A549 (cell line): ENCODE data around the gene POLR2L. TPM values are rescaled to one million over a fixed set of nuclear protein-coding genes. Genes with fewer than 3 reads are reported as not detected.
A peak's percentile ranks its signal among the peaks of the same experiment; 100 is the strongest.

Source experiments
- ATAC-seq, 2 experiments: fragments of 200-7000 bp in 1 of 2; fragments of >200 bp in 1 of 2; cut with Nextera tagmentation in 1 of 2; cut with Tn5 transposase in 1 of 2; 3 replicates each; pipeline versions ENCODE4 v1.8.0 to v1.9.1; 2018 to 2020; ENCODE audit warnings: mild to moderate bottlenecking in 1 of 2, moderate library complexity in 1 of 2
- CTCF ChIA-PET: fragments of 300-600 bp; sonication (Branson Sonifier 250); formaldehyde crosslinking; extraction: SDS; loops from one replicate; lab custom pipeline; 2021; ENCODE audit warnings: antibody characterized with exemption, inconsistent platforms; lab: Yijun Ruan, JAX
- POLR2A ChIA-PET: fragments of 350-600 bp; formaldehyde crosslinking; extraction: SDS; loops from one replicate; lab custom pipeline; 2021; ENCODE audit warnings: antibody characterized with exemption, inconsistent platforms; lab: Yijun Ruan, JAX
- DNase-seq, 2 experiments: peaks; one replicate each; pipeline versions ENCODE4 v3.0.0 to v3.0.0-alpha.2; 2011 to 2016; ENCODE audit warnings: low read depth in 1 of 2, low spot score in 1 of 2
- FAIRE-seq: peaks from 2 replicates; lab custom pipeline; 2011; peaks lifted over from hg19 to GRCh38; lab: Jason Lieb, UNC
- H3K27ac ChIP-seq, 2 experiments: fragments of >200 bp; sonication (Bioruptor Twin); formaldehyde crosslinking; 3 replicates each; pipeline ENCODE4 v1.5.1; 2016 to 2017
- H3K4me1 ChIP-seq: fragments of >200 bp; sonication (Bioruptor Twin); formaldehyde crosslinking; 3 replicates; pipeline ENCODE4 v1.6.1; 2016
- H3K4me2 ChIP-seq: fragments of >200 bp; sonication (Bioruptor Twin); formaldehyde crosslinking; 3 replicates; pipeline ENCODE4 v1.6.1; 2016
- H3K4me3 ChIP-seq: fragments of >200 bp; sonication (Bioruptor Twin); formaldehyde crosslinking; 3 replicates; pipeline ENCODE4 v1.5.1; 2016
- H3K9me3 ChIP-seq: fragments of >200 bp; sonication (Bioruptor Twin); formaldehyde crosslinking; 3 replicates; pipeline ENCODE4 v1.6.1; 2016
- CHD4 ChIP-seq: fragments of 200-600 bp; sonication (generic); IDR thresholded peaks from 2 replicates; pipeline ENCODE4 v1.6.1; 2016; ENCODE audit warnings: antibody characterized with exemption, mild to moderate bottlenecking, borderline replicate concordance
- EHF ChIP-seq: fragments of 250-450 bp; sonication (Bioruptor Pico); IDR thresholded peaks from 2 replicates; pipeline ENCODE4 v1.5.0; 2020; ENCODE audit warnings: mild to moderate bottlenecking
- FOSB ChIP-seq: fragments of 250-450 bp; sonication (Bioruptor Pico); IDR thresholded peaks from 2 replicates; pipeline ENCODE4 v1.5.0; 2020; ENCODE audit warnings: mild to moderate bottlenecking, moderate library complexity
- FOSL2 ChIP-seq, 2 experiments: fragments of 450-650 bp in 1 of 2; fragments of >200 bp in 1 of 2; sonication (Bioruptor Twin) in 1 of 2; formaldehyde crosslinking; IDR thresholded peaks; 2 replicates each; pipeline versions ENCODE4 v1.5.0 to v1.6.1; 2016 to 2020; ENCODE audit warnings: mild to moderate bottlenecking in 1 of 2, moderate library complexity in 1 of 2
- GATA3 ChIP-seq: IDR thresholded peaks from 2 replicates; pipeline ENCODE4 v1.6.1; 2012; ENCODE audit warnings: borderline replicate concordance
- HOXA7 ChIP-seq: fragments of 250-450 bp; sonication (Bioruptor Pico); IDR thresholded peaks from 2 replicates; pipeline ENCODE4 v1.5.0; 2020; ENCODE audit warnings: mild to moderate bottlenecking, moderate library complexity
- HOXB5 ChIP-seq: fragments of 250-450 bp; sonication (Bioruptor Pico); IDR thresholded peaks from 2 replicates; pipeline ENCODE4 v1.5.0; 2020; ENCODE audit warnings: mild to moderate bottlenecking, moderate library complexity
- KDM1A ChIP-seq: fragments of 200-600 bp; sonication (generic); IDR thresholded peaks from 2 replicates; pipeline ENCODE4 v1.6.1; 2016; ENCODE audit warnings: low read depth, mild to moderate bottlenecking
- MAFK ChIP-seq: fragments of 450-650 bp; IDR thresholded peaks from 2 replicates; pipeline ENCODE4 v1.6.1; 2014; ENCODE audit not compliant: partially characterized antibody
- MAZ ChIP-seq: fragments of 150-350 bp; IDR thresholded peaks from 2 replicates; pipeline ENCODE4 v1.6.1; 2014; ENCODE audit warnings: antibody characterized with exemption, low read depth, low read length, borderline replicate concordance
- NFE2L2 ChIP-seq: fragments of 150-350 bp; conservative IDR thresholded peaks from 2 replicates; pipeline ENCODE4 v1.6.1; 2014; ENCODE audit warnings: low read length
- NPAS2 ChIP-seq: fragments of 250-450 bp; sonication (Bioruptor Pico); IDR thresholded peaks from 2 replicates; pipeline ENCODE4 v1.8.0; 2022; ENCODE audit warnings: mild to moderate bottlenecking, moderate library complexity, borderline replicate concordance
- NR3C1 ChIP-seq: fragments of >200 bp; sonication (Bioruptor Twin); formaldehyde crosslinking; IDR thresholded peaks from 3 replicates; pipeline ENCODE4 v1.6.1; 2017
- PHF8 ChIP-seq: fragments of 200-600 bp; sonication (generic); IDR thresholded peaks from 2 replicates; pipeline ENCODE4 v1.6.1; 2016; ENCODE audit warnings: low read depth, mild to moderate bottlenecking, antibody characterized with exemption, moderate library complexity, borderline replicate concordance
- POLR2AphosphoS2 ChIP-seq: conservative IDR thresholded peaks from 2 replicates; pipeline ENCODE4 v1.6.1; 2012; ENCODE audit warnings: low read length, improper control_type of control experiment, inconsistent platforms
- RNF2 ChIP-seq: fragments of 200-600 bp; sonication (generic); IDR thresholded peaks from 2 replicates; pipeline ENCODE4 v1.6.1; 2016; ENCODE audit warnings: low read depth, mild to moderate bottlenecking, antibody characterized with exemption, moderate library complexity, borderline replicate concordance
- SMC3 ChIP-seq: fragments of >200 bp; sonication (Bioruptor Twin); formaldehyde crosslinking; IDR thresholded peaks from 3 replicates; pipeline ENCODE4 v1.6.1; 2018; ENCODE audit warnings: inconsistent platforms
- SREBF2 ChIP-seq: fragments of 450-650 bp; IDR thresholded peaks from 2 replicates; pipeline ENCODE4 v1.6.1; 2014; ENCODE audit warnings: mild to moderate bottlenecking, moderate library complexity
- TP53 ChIP-seq: fragments of 250-450 bp; sonication (Bioruptor Pico); IDR thresholded peaks from 2 replicates; pipeline ENCODE4 v1.5.0; 2021; ENCODE audit warnings: mild to moderate bottlenecking, moderate library complexity
- ZC3H11A ChIP-seq: fragments of 450-650 bp; IDR thresholded peaks from 2 replicates; pipeline ENCODE4 v1.6.1; 2014; ENCODE audit warnings: antibody characterized with exemption, mild to moderate bottlenecking
- ZFP36 ChIP-seq: fragments of 450-650 bp; IDR thresholded peaks from 2 replicates; pipeline ENCODE4 v1.6.1; 2014; ENCODE audit warnings: borderline replicate concordance; ENCODE audit not compliant: partially characterized antibody
- ZNF302 ChIP-seq: fragments of 250-450 bp; sonication (Bioruptor Pico); IDR thresholded peaks from 2 replicates; pipeline ENCODE4 v1.9.0; 2021; ENCODE audit warnings: inconsistent platforms, mild to moderate bottlenecking, moderate library complexity
- WGBS: methylation state at CpG from one replicate; pipeline ENCODE4 v1.1.6; 2017; ENCODE audit errors: missing lambda C conversion rate; 5-methylcytosine and 5-hydroxymethylcytosine counted together
- polyA plus RNA-seq, 4 experiments: library from polyadenylated mRNA; depleted of rRNA in 3 of 4; stranded (reverse); fragments of >200 nt; fragmentation: RNase III in 1 of 4; extraction: RNeasy Plus Mini Kit Qiagen cat#74134 plus additional on column Dnase treatment in 1 of 4; gene quantifications; 2 replicates in 3 of 4; 3 replicates in 1 of 4; pipeline ENCODE4 v1.2.3, GENCODE V29; 2011 to 2017
- TF ChIP-seq, protein P1 (sequence below): IDR thresholded peaks from 2 replicates; pipeline ENCODE4 v1.6.1; 2012
- TF ChIP-seq, protein P2 (sequence below): fragments of 450-650 bp; IDR thresholded peaks from 2 replicates; pipeline ENCODE4 v1.6.1; 2014; ENCODE audit warnings: antibody characterized with exemption
- TF ChIP-seq, protein P3 (sequence below): fragments of 250-450 bp; sonication (Bioruptor Pico); IDR thresholded peaks from 2 replicates; pipeline ENCODE4 v1.5.0; 2020; ENCODE audit warnings: low read depth, mild to moderate bottlenecking, moderate library complexity
- TF ChIP-seq, protein P4 (sequence below): fragments of >200 bp; sonication (Bioruptor Twin); formaldehyde crosslinking; IDR thresholded peaks from 2 replicates; pipeline ENCODE4 v1.6.1; 2016

Gene POLR2L
- polyA plus RNA-seq, 2 of the 4 experiments (the other 2 are of a cell fraction) = 140 to 773 TPM

DNA sequence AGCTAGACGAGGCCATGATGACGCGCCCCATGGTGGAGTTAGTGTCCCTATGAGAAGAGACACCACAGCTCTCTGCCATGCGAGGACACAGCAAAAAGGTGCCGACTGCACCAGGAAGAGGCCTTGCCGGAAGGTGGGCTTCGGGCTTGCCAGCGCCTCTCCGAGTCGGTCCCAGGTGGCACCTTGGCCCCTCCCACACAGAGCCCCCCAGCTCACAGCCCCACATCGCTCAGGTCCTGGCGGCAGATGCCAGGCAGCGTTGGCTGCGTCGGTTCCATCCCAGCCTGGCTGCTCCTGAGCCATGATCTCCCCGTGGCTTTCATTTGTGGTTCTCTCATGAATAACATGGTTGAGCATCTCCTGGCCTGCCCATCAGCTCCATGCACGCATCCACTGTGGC is 44.2 kb upstream of the POLR2L start (continued):
- TF ChIP-seq CHD4 (no peak), TP53 (CRISPR knock-in tag) (no peak)

DNA sequence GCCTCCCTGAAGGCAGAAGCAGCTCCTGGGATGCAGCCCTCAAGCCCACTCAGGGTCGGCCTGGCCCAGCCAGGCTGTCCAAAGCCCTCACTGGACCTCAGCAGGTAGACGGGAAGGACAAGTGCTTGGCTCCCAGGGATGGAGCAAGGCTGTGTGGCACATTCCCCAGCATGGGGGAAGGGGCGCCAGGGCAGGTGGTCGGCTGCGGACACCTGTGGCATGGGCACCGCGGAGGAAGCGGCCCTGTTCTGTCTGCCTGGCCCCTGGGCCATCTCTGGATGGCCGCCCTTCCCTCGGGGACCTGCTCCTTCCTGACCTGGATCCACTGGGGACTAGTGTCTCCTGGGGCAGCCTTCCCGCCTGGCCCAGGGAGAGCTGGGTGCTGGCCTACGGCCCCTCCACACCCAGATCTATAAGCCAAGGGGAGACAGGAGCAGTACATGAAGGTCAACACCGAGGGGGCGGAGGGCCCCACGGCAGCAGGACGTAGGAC is 42.3 kb upstream of the POLR2L start:
- TF ChIP-seq, protein P1, sequence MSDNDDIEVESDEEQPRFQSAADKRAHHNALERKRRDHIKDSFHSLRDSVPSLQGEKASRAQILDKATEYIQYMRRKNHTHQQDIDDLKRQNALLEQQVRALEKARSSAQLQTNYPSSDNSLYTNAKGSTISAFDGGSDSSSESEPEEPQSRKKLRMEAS = no peak
- no peak for TF ChIP-seq ZNF302 (CRISPR knock-in tag)
- TF ChIP-seq MAFK = no peak
- TF ChIP-seq, protein P2, sequence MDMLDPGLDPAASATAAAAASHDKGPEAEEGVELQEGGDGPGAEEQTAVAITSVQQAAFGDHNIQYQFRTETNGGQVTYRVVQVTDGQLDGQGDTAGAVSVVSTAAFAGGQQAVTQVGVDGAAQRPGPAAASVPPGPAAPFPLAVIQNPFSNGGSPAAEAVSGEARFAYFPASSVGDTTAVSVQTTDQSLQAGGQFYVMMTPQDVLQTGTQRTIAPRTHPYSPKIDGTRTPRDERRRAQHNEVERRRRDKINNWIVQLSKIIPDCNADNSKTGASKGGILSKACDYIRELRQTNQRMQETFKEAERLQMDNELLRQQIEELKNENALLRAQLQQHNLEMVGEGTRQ = no peak
- no peak for TF ChIP-seq HOXA7 (CRISPR knock-in tag)
- no peak for TF ChIP-seq EHF (CRISPR knock-in tag)
- no peak for TF ChIP-seq FOSB (CRISPR knock-in tag)
- no peak for TF ChIP-seq FOSL2 (IDR thresholded peaks at IDR 0.05)
- TF ChIP-seq FOSL2 (CRISPR knock-in tag; IDR thresholded peaks at IDR 0.05) = no peak
- no peak for TF ChIP-seq NPAS2 (CRISPR knock-in tag)
- TF ChIP-seq RNF2 = no peak
- no peak for TF ChIP-seq HOXB5 (CRISPR knock-in tag)
- TF ChIP-seq POLR2AphosphoS2 = no peak
- TF ChIP-seq, protein P3, sequence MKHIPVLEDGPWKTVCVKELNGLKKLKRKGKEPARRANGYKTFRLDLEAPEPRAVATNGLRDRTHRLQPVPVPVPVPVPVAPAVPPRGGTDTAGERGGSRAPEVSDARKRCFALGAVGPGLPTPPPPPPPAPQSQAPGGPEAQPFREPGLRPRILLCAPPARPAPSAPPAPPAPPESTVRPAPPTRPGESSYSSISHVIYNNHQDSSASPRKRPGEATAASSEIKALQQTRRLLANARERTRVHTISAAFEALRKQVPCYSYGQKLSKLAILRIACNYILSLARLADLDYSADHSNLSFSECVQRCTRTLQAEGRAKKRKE (CRISPR knock-in tag) = no peak
- TF ChIP-seq GATA3 = no peak
- no peak for TF ChIP-seq NR3C1
- TF ChIP-seq, all 56 proteins: peak for 0
- ChIA-PET POLR2A (no interaction called here), CTCF (interaction anchor here (0.6 to 1.4 kb wide), 3 partner anchors 8 to 62 kb away, joined by 4 to 6 read pairs (median 4); no protein-coding TSS in a partner anchor)
- Histone ChIP-seq H3K4me3 (no peak overlapping the region), H3K4me1 (no peaks in the 10 kb centered on the region), H3K4me2 (no peak overlapping the region), H3K27ac (no peak overlapping the region), H3K9me3 (no peaks in the 10 kb centered on the region)
- FAIRE-seq (no peak), DNase-seq (no peak), ATAC-seq (no peak)
- WGBS = 83% methylated on average over 10 of the region's 16 CpGs

DNA sequence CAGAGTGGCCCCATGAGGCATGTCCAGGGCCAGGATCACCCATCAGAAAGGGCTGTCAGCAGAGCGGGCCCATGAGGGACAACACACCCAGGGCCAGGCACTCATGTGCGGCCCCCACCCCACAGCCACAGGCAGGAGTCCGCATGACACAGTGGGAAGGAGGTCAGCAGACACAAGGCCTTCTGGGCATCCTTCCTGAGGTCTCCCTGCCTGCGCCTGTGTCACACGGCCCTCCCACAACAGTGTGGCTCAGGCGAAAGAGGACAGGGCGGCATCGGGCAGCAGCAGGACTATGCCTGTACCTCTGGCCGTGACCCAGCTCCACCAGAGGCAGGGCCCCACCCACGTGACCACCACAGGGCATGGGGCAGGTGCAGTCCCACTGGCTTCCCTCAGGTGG is 41.2 kb upstream of the POLR2L start:
- DNase-seq = no peak
- ChIA-PET POLR2A (no interaction called here), CTCF (interaction anchor here (1.4 kb wide), 1 partner anchor 9 kb away, joined by 6 read pairs; no protein-coding TSS in a partner anchor)
- Histone ChIP-seq H3K4me1 (no peaks in the 10 kb centered on the region), H3K9me3 (no peaks in the 10 kb centered on the region), H3K4me3 (no peak overlapping the region), H3K27ac (no peak overlapping the region), H3K4me2 (no peak overlapping the region)
- ATAC-seq = peak in 1 of 2 experiments; percentile 13; a peak in 2 of 6 replicates
- no peak for FAIRE-seq
- WGBS = 85% methylated on average over 7 of the region's 10 CpGs
- TF ChIP-seq NFE2L2 = no peak
- TF ChIP-seq KDM1A = no peak
- no peak for TF ChIP-seq HOXA7 (CRISPR knock-in tag)
- TF ChIP-seq SMC3 = no peak
- TF ChIP-seq MAZ = no peak
- no peak for TF ChIP-seq ZC3H11A
- TF ChIP-seq EHF (CRISPR knock-in tag) = no peak
- TF ChIP-seq, protein P4, sequence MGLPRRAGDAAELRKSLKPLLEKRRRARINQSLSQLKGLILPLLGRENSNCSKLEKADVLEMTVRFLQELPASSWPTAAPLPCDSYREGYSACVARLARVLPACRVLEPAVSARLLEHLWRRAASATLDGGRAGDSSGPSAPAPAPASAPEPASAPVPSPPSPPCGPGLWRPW = no peak
- no peak for TF ChIP-seq ZFP36
- TF ChIP-seq SREBF2 = no peak
- no peak for TF ChIP-seq RNF2
- no peak for TF ChIP-seq PHF8
- no peak for TF ChIP-seq NPAS2 (CRISPR knock-in tag)
